Right renal cortex interstitium (tissue), 3 donors: ENCODE measurements around the gene CHRNA3. TPM values are rescaled to one million over a fixed set of nuclear protein-coding genes. Genes with fewer than 3 reads are reported as not detected.

Experiments
- DNase-seq, 3 donors: peaks; one replicate each; pipeline ENCODE4 v3.0.0-alpha.2; 2013; ENCODE audit warnings: low read depth in 3 of 3, low spot score in 2 of 3
- polyA plus RNA-seq, 3 donors: library from polyadenylated mRNA; unstranded; fragments of 120-200 nt; gene quantifications; one replicate each; pipeline ENCODE4 v1.2.1, GENCODE V29; 2013; ENCODE audit not compliant: insufficient read length in 3 of 3

Gene CHRNA3
- polyA plus RNA-seq, 3 donors, result 0.76 to 1.3 (median 1.1) TPM

GRCh38 chr15:78637776-78638435 is 17.1 kb upstream of the CHRNA3 start:
- no peak for DNase-seq

GRCh38 chr15:78636378-78636859 is 15.6 kb upstream of the CHRNA3 start:
- no peak for DNase-seq

GRCh38 chr15:78635346-78635745 is 14.6 kb upstream of the CHRNA3 start:
- no peak for DNase-seq

GRCh38 chr15:78634210-78635145 is 13.7 kb upstream of the CHRNA3 start:
- no peak for DNase-seq

DNA sequence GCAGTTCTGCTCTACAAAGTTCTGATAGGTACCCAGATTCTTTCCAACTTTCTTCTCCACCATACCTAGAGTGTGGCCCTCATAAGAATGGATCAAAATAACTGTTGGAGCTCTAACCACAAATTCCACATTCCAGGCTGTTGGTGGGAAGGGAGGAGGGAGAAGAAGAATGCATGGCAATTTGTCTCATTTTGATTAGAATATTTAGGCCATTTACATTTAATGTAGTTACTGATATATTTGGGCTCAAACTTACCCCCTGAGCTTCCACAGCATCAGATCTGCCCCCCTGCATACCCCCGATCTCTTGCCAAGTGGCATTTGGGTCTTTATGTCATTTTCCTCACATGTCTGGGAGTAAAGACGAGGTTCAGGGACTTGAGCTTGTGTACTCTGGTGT is 12.6 kb upstream of the CHRNA3 start:
- DNase-seq, result no peak

GRCh38 chr15:78630886-78631633 is 10.3 kb upstream of the CHRNA3 start:
- DNase-seq, result no peak

- DNase-seq, result no peak
Observed at GRCh38 chr15:78629716-78630065, 8.9 kb upstream of the CHRNA3 start.

DNA sequence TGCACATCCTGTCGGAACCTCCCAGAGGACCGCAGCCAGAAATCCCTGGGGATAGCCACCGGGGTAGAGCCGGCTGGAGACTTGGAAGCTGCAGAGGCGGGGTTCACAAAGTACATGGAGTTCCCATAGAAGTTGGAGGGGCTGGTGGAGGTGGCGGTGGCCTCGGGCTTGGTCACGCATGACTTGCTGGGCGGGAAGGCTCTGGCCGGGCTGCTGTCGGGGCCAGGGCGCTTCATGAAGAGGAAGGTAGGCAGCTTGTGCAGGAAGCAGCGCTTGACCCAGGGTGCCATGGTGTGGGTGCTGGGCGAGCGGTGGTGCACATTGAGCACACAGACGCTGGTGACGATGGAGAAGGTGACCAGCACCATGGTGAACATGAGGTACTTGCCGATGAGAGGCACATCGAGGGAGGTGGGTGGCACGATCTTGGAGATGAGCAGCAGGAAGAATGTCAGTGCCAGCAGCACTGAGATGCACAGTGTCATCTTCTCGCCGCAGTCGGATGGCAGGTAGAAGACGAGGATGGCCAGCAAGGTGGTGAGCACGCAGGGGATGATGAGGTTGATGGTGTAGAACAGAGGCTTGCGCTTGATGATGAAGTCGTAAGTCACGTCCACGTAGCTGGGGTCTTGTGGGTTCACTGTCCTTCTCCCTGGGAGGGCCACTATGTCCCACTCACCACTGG is 8.4 kb upstream of the CHRNA3 start:
- DNase-seq, result no peak

GRCh38 chr15:78628227-78628626 is 7.4 kb upstream of the CHRNA3 start:
- DNase-seq, result no peak

DNA sequence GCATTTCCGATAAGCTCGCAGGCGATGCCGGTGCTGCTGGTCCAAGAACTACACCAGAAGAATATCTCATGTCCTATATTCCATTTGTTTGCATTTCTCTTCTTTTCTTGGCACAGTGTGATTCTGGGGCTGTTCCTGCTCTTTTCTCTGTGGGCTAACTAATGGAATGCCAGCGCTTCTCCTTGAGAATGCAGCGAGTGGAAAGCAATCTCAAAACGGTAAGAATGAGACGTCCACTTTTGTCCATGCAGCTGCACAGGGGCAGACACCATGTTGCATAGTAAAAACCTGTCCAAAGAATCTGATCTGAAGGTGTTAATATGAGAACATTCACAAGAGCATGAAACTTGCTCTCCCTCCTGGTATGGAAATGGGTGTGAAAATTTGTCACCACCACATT is 6.6 kb upstream of the CHRNA3 start:
- DNase-seq, result no peak

DNA sequence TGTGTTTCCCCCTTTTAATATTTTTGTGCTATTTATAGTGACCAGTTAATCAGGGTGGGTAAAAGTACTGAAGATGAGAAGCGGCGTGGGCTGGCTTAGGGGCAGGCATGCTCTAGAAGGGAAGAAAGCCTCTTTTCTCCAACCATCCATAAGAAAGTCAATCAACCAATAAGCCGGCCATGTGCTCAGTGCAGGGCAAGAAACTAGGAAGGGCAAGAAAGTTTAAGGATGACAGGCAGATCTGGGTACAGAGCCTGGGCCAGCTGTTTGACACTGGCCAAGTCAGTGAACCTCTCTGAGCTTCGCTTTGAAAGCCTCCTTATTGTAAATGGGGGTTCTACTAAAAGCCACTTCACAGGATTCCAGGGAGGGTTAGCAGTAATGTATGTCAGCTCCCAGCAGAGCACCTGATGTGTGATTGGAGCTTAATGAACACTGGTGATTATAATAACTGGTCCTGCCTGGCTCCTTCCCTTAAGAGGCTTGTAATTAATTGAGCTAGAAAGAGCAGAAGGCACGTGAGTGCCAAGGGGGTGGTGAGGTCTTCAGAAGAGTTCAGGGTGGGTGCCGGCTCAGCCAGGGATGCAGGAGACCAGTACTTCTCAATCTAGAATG is 5.7 kb upstream of the CHRNA3 start:
- no peak for DNase-seq

- no peak for DNase-seq
Observed at GRCh38 chr15:78625606-78626280, 4.9 kb upstream of the CHRNA3 start.

DNA sequence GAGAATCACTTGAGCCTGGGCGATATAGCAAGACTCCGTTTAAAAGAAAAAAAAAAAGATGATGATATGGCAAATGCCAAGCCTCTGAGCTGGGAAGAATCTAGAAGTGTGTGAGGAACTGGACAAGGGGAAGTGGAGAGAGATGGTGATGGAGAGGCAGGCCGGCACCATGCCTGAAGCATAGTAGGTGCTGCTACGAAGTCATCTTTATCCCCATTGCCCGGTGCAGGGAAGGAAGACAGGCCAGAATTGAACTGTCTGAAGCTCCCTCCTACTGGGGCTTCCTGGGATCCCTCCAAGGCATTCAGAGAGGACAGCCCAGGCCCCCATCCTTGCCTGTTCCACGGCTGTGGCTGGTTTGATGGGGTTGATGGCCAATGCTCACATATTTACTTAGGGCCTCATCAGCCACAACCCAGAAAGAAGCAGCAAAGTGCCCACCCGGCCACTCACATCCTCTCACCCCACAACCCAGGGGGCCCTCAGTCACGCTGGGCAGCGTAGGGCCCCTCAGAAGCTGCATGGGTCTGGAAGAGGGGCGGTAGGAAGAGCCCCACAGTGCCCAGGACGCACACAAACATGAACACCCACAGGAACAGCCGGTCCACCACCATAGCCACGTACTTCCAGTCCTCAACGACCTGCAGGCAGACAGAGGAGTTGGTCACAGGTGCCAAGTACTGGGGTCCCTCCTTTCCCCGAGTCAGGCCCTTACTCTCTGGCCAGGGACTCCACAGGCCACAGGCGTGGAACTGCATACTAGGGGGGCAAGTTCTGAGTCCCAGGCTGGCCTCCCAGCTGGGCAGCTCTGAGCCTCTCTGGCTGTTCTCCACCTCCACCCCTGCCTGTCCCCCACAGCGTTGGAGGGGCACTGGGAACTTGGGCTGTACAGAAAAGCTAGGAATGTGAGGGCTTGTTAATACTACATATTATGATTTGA is 4.1 kb upstream of the CHRNA3 start:
- no peak for DNase-seq

GRCh38 chr15:78623786-78624497 is 3.1 kb upstream of the CHRNA3 start:
- no peak for DNase-seq

DNA sequence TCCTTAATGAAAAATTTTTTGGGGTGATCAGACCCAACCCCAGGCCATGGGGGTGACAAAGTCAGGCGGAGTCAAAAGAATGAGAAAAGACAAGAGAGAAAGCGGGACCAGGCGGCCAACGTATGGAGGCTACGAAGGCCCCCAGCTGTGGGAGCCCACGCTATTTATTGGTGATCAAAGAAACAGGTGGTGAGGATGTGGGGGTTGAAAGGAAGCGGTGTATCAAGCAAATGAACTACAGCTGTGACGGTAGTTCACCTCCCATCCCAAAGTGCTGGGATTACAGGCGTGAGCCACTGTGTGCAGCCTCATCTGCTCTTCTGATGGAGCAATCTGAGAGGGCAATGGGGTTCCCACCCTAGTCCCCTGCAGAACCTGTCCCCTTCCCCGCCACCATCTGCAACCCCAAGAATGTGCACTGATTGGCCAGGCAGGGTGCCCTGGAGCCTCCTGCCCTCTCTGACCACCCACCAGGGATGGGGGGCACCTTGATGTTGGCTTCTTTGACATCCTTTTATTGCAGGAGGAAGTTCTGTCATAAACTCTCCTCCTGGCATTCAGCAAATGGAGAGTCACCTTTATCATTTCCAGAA is 1.1 kb upstream of the CHRNA3 start:
- no peak for DNase-seq

GRCh38 chr15:78620021-78620526 is 722 bp downstream of the CHRNA3 start:
- DNase-seq, result no peak
